ENCODE data around the gene MCUB.
A peak's percentile ranks its signal among the peaks of the same experiment; 100 is the strongest.

MCUB gene

DNA sequence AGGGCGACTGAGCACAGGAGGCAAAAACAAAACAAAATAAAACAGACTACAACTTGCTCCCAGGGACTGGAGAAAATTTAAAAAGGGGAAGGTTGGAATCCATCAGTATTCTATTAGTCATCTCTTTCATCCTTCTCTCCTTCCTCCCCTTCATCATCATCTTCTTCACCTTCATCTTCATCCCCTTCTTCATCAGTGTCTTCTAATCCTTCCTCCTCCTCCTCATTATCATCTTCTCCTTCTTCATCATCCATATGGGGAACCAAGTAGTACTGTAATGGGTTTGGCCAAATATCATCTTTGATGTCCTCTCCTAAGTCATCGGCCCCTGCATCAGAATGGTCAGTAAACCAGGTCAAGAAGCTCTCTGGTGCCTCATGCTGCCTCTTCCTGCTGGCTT, 6.9 kb upstream of the MCUB start:
- CTCF ChIA-PET = interaction anchor here (0.6 kb wide), 1 partner anchor 144 kb away, joined by 3 read pairs; no protein-coding TSS in a partner anchor

GRCh38 chr4:109554971-109555370, 5.1 kb upstream of the MCUB start:
- Histone ChIP-seq H3K4me3 (ENCODE audit: low read depth, low read length) (no peak overlapping the region), H3K27ac (ENCODE audit: extremely low read depth, low read depth, low read length) (no peak overlapping the region), H3K4me1 (ENCODE audit: control insufficient read depth, insufficient read depth, low read length) (no peaks in the 10 kb centered on the region), H3K9me3 (ENCODE audit: control insufficient read depth, insufficient read depth, low read depth, low read length) (no peaks in the 10 kb centered on the region), H3K36me3 (ENCODE audit: control insufficient read depth in 2 of 2, insufficient read depth in 1 of 2, low read length in 2 of 2) (no peaks in the 10 kb centered on the region)
- TF ChIP-seq GLI2 (tag by site-specific recombination; IDR thresholded peaks at IDR 0.05; ENCODE audit: borderline replicate concordance, low read depth) (no peak), ZEB2 (tag by site-specific recombination; IDR thresholded peaks at IDR 0.05) (no peak), ZNF514 (tag by site-specific recombination; IDR thresholded peaks at IDR 0.05) (no peak), ZNF23 (tag by site-specific recombination; IDR thresholded peaks at IDR 0.05; ENCODE audit: borderline replicate concordance) (no peak), ZNF777 (tag by site-specific recombination; IDR thresholded peaks at IDR 0.05; ENCODE audit: borderline replicate concordance) (no peak), ZSCAN23 (tag by site-specific recombination; IDR thresholded peaks at IDR 0.05) (no peak), RBAK (tag by site-specific recombination; IDR thresholded peaks at IDR 0.05) (no peak), ZNF24 (tag by site-specific recombination; IDR thresholded peaks at IDR 0.05) (no peak), PRDM6 (tag by site-specific recombination; IDR thresholded peaks at IDR 0.05) (no peak)
- TF ChIP-seq, protein P1, sequence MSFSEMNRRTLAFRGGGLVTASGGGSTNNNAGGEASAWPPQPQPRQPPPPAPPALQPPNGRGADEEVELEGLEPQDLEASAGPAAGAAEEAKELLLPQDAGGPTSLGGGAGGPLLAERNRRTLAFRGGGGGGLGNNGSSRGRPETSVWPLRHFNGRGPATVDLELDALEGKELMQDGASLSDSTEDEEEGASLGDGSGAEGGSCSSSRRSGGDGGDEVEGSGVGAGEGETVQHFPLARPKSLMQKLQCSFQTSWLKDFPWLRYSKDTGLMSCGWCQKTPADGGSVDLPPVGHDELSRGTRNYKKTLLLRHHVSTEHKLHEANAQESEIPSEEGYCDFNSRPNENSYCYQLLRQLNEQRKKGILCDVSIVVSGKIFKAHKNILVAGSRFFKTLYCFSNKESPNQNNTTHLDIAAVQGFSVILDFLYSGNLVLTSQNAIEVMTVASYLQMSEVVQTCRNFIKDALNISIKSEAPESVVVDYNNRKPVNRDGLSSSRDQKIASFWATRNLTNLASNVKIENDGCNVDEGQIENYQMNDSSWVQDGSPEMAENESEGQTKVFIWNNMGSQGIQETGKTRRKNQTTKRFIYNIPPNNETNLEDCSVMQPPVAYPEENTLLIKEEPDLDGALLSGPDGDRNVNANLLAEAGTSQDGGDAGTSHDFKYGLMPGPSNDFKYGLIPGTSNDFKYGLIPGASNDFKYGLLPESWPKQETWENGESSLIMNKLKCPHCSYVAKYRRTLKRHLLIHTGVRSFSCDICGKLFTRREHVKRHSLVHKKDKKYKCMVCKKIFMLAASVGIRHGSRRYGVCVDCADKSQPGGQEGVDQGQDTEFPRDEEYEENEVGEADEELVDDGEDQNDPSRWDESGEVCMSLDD (tag by site-specific recombination; IDR thresholded peaks at IDR 0.05) = no peak
- TF ChIP-seq, protein P2, sequence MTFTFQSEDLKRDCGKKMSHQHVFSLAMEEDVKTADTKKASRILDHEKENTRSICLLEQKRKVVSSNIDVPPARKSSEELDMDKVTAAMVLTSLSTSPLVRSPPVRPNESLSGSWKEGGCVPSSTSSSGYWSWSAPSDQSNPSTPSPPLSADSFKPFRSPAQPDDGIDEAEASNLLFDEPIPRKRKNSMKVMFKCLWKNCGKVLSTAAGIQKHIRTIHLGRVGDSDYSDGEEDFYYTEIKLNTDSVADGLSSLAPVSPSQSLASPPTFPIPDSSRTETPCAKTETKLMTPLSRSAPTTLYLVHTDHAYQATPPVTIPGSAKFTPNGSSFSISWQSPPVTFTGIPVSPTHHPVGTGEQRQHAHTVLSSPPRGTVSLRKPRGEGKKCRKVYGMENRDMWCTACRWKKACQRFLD (tag by site-specific recombination; IDR thresholded peaks at IDR 0.05) = no peak
- ChIA-PET POLR2A (no interaction called here), CTCF (no interaction called here)

More for the DNA sequence above, 6.9 kb upstream of the MCUB start:
- Histone ChIP-seq H3K4me3 (ENCODE audit: low read depth, low read length) (no peak overlapping the region), H3K9me3 (ENCODE audit: control insufficient read depth, insufficient read depth, low read depth, low read length) (no peaks in the 10 kb centered on the region), H3K27ac (ENCODE audit: extremely low read depth, low read depth, low read length) (no peak overlapping the region), H3K4me1 (ENCODE audit: control insufficient read depth, insufficient read depth, low read length) (no peaks in the 10 kb centered on the region), H3K36me3 (ENCODE audit: control insufficient read depth in 2 of 2, insufficient read depth in 1 of 2, low read length in 2 of 2) (no peaks in the 10 kb centered on the region)
- TF ChIP-seq MZF1 (tag by site-specific recombination; IDR thresholded peaks at IDR 0.05; ENCODE audit: borderline replicate concordance) (no peak), PBX3 (CRISPR knock-in tag; IDR thresholded peaks at IDR 0.05) (no peak), ZNF121 (tag by site-specific recombination; IDR thresholded peaks at IDR 0.05) (no peak), ZNF23 (tag by site-specific recombination; IDR thresholded peaks at IDR 0.05; ENCODE audit: borderline replicate concordance) (no peak), ZEB2 (tag by site-specific recombination; IDR thresholded peaks at IDR 0.05) (no peak), AEBP2 (tag by site-specific recombination; IDR thresholded peaks at IDR 0.05; ENCODE audit: borderline replicate concordance) (no peak), ZNF366 (tag by site-specific recombination; conservative IDR thresholded peaks at IDR 0.05) (no peak)
- TF ChIP-seq, protein P3, sequence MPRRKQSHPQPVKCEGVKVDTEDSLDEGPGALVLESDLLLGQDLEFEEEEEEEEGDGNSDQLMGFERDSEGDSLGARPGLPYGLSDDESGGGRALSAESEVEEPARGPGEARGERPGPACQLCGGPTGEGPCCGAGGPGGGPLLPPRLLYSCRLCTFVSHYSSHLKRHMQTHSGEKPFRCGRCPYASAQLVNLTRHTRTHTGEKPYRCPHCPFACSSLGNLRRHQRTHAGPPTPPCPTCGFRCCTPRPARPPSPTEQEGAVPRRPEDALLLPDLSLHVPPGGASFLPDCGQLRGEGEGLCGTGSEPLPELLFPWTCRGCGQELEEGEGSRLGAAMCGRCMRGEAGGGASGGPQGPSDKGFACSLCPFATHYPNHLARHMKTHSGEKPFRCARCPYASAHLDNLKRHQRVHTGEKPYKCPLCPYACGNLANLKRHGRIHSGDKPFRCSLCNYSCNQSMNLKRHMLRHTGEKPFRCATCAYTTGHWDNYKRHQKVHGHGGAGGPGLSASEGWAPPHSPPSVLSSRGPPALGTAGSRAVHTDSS (tag by site-specific recombination; IDR thresholded peaks at IDR 0.05) = peak; percentile 90
- POLR2A ChIA-PET = no interaction called here
